Measurements from ENCODE around the gene ST6GALNAC6.

ST6GALNAC6 gene, protein sequence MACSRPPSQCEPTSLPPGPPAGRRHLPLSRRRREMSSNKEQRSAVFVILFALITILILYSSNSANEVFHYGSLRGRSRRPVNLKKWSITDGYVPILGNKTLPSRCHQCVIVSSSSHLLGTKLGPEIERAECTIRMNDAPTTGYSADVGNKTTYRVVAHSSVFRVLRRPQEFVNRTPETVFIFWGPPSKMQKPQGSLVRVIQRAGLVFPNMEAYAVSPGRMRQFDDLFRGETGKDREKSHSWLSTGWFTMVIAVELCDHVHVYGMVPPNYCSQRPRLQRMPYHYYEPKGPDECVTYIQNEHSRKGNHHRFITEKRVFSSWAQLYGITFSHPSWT

DNA sequence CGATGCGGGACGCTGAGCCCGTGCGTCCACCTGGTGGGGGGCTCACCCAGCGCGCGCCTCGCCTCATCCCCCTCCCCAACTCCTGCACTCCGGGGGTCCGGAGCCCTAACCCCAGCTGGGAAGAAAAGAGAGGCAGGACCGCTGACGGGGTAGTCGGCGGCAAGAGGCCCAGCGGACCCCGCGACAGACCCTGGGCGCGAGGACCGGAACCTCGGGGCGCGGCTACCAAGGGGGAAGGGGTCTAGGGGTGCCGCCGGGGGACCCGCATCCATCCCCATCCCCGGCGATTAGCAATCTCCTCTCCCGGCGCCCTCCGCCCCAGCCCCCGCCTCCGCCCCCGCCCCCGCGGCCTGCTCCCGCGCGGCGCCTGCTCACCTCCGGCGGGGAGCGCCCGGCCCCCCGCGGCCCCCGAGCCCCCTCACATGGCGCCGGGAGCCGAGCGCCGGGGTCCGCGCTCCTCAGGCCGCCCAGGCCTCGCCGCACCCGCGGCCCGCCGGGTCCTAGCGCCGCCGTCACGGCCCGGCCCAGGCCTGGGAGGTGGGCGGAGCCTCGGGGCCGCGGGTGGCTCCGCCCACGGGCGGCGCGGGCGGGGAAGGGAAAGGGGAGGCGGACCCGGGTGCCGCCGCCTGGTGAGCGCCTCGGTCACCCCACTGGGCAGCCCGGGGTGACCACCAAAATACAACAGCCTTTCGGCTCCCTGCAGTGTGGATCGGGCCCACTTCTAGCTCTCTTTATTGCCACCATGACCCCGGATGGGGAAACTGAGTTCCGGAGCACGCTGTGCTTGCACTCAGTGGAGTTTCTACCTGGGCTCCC is at the start of gene ST6GALNAC6:
Gene ST6GALNAC6 (minus strand): TSS at position 476 of the 816 bp plus-strand sequence. CDS start 1,622 bp downstream, outside the sequence.
- Histone ChIP-seq H3K4me3 (ENCODE audit: low read length, poor library complexity, severe bottlenecking) (peak within 1 kb of the TSS; percentile 91), H3K9ac (ENCODE audit: low read depth, low read length, poor library complexity, severe bottlenecking) (peak within 1 kb of the TSS; percentile 81), H2AFZ (ENCODE audit: low read length) (peak within 1 kb of the TSS; percentile 80), H3K9me3 (ENCODE audit: insufficient read depth, low read depth, low read length) (no peaks in the 10 kb centered on the region), H3K79me2 (ENCODE audit: insufficient read depth, low read length) (peaks cover 10% of the 10 kb centered on the region; the same call in 1 of the 2 replicates), H3F3A (ENCODE audit: low read depth) (no peaks in the 10 kb centered on the region; the same call in 1 of the 2 replicates), H3K4me2 (ENCODE audit: low read depth, low read length, poor library complexity, severe bottlenecking) (peak within 1 kb of the TSS; percentile 86), H3K27me3 (ENCODE audit: insufficient read depth, low read length, poor library complexity, severe bottlenecking) (no peaks in the 10 kb centered on the region), H3K36me3 (ENCODE audit: insufficient read depth, low read length) (peaks cover 18% of the 10 kb centered on the region; the same call in 1 of the 2 replicates), H3K9me2 (replicated peaks; ENCODE audit: low read depth, low read length) (no peaks in the 10 kb centered on the region), H3K4me1 (ENCODE audit: insufficient read depth, low read length, poor library complexity, severe bottlenecking) (peaks cover 31% of the 10 kb centered on the region), H4K20me1 (ENCODE audit: insufficient read depth, low read length, poor library complexity, severe bottlenecking) (peaks cover 14% of the 10 kb centered on the region)
- no peak for TF ChIP-seq CTCF (conservative IDR thresholded peaks at IDR 0.05; ENCODE audit: low read length)
- no peak for TF ChIP-seq EZH2phosphoT487 (IDR thresholded peaks at IDR 0.05; ENCODE audit: borderline replicate concordance)

DNA sequence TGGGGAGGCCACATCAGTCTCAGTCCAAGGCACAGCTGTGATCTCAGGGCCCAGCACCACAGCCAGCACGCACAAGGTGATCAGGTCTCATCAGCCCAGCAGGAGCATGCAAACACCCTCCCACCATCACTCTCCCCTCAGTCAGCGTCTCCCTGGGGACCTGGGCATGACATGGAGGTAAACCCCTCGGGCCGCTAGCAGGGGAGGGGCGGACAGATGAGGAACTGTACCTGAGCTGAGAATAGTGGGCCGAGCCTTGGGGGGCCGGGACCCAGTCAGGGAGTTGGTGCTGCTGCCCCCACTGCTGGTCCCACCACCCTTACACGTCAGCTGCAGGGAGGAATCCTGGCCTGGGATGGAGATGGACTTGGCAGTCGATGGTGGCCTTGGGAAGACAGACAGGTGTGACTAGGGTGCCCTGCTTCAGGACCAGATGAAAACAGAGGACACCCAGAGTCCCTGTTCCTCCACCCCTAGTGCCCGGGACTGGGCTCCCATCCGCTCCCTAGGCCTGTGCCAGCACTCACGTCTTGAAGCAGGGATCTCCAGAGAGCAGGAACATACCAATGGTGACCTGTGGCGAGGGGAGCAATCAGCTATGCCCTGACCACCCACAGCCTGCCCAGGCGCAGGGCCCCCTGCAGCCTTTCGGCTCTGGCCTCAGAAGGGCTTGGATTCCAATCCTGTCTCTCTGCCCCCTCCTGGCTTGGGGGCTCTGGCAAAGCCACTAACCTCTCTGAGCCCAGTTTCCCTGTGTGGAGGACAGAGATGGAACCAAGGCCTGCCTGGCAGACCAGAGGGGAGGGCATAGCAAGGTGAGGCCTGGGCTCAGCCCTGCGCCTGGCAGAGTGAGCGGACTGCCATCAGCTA is 48.7 kb upstream of the ST6GALNAC6 start:
- TF ChIP-seq EZH2phosphoT487 (IDR thresholded peaks at IDR 0.05; ENCODE audit: borderline replicate concordance) (no peak), CTCF (conservative IDR thresholded peaks at IDR 0.05; ENCODE audit: low read length) (no peak)
- Histone ChIP-seq H3K4me1 (ENCODE audit: insufficient read depth, low read length, poor library complexity, severe bottlenecking) (no peaks in the 10 kb centered on the region), H3K4me3 (ENCODE audit: low read length, poor library complexity, severe bottlenecking) (no peak overlapping the region), H3K9me2 (replicated peaks; ENCODE audit: low read depth, low read length) (no peaks in the 10 kb centered on the region), H2AFZ (ENCODE audit: low read length) (no peak overlapping the region), H3K27me3 (ENCODE audit: insufficient read depth, low read length, poor library complexity, severe bottlenecking) (no peaks in the 10 kb centered on the region), H4K20me1 (ENCODE audit: insufficient read depth, low read length, poor library complexity, severe bottlenecking) (no peaks in the 10 kb centered on the region), H3K36me3 (ENCODE audit: insufficient read depth, low read length) (peaks cover 37% of the 10 kb centered on the region; the same call in 1 of the 2 replicates), H3K9ac (ENCODE audit: low read depth, low read length, poor library complexity, severe bottlenecking) (no peak overlapping the region), H3K4me2 (ENCODE audit: low read depth, low read length, poor library complexity, severe bottlenecking) (no peak overlapping the region), H3K9me3 (ENCODE audit: insufficient read depth, low read depth, low read length) (no peaks in the 10 kb centered on the region), H3F3A (ENCODE audit: low read depth) (no peaks in the 10 kb centered on the region), H3K79me2 (ENCODE audit: insufficient read depth, low read length) (peaks cover 8% of the 10 kb centered on the region; the same call in 1 of the 2 replicates)

DNA sequence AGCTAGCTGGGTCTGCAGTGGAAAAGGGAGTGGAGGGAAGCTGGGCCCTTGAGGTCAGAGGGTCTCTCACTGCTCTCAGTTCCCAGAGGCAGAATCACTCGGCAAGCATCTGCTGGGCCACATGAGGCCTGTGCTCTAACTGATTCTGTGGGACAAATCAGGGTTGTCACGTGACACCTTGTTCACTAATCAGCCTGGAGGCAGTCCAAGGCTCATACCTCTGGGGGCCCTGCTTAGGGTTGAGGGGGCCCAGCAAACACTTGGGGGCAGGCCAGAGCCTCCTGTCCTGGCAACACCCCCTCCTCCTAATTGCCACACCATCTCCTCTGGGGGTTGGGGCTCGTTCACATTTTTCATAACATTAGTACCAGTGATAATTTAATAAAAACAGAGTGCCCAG is 47.3 kb upstream of the ST6GALNAC6 start:
- TF ChIP-seq CTCF (conservative IDR thresholded peaks at IDR 0.05; ENCODE audit: low read length) = no peak
- no peak for TF ChIP-seq EZH2phosphoT487 (IDR thresholded peaks at IDR 0.05; ENCODE audit: borderline replicate concordance)
- H3K9me3 ChIP-seq (ENCODE audit: insufficient read depth, low read depth, low read length) = no peaks in the 10 kb centered on the region
- no peak overlapping the region for H3K4me2 ChIP-seq (ENCODE audit: low read depth, low read length, poor library complexity, severe bottlenecking)
- H4K20me1 ChIP-seq (ENCODE audit: insufficient read depth, low read length, poor library complexity, severe bottlenecking) = no peaks in the 10 kb centered on the region
- H3K27me3 ChIP-seq (ENCODE audit: insufficient read depth, low read length, poor library complexity, severe bottlenecking) = no peaks in the 10 kb centered on the region
- H3K79me2 ChIP-seq (ENCODE audit: insufficient read depth, low read length) = peaks cover under 1% of the 10 kb centered on the region; the same call in 1 of the 2 replicates
- no peaks in the 10 kb centered on the region for H3F3A ChIP-seq (ENCODE audit: low read depth)
- no peak overlapping the region for H2AFZ ChIP-seq (ENCODE audit: low read length)
- H3K9ac ChIP-seq (ENCODE audit: low read depth, low read length, poor library complexity, severe bottlenecking) = no peak overlapping the region
- H3K36me3 ChIP-seq (ENCODE audit: insufficient read depth, low read length) = peaks cover 50% of the 10 kb centered on the region; the same call in 1 of the 2 replicates
- no peaks in the 10 kb centered on the region for H3K4me1 ChIP-seq (ENCODE audit: insufficient read depth, low read length, poor library complexity, severe bottlenecking)
- no peak overlapping the region for H3K4me3 ChIP-seq (ENCODE audit: low read length, poor library complexity, severe bottlenecking)
- H3K9me2 ChIP-seq (replicated peaks; ENCODE audit: low read depth, low read length) = no peaks in the 10 kb centered on the region

All from Loucy (cell line).